SH-SY5Y (cell line): Measurements from ENCODE around the gene CDC42BPB.

Experiments used
- GATA2 ChIP-seq: IDR thresholded peaks from 2 replicates; pipeline ENCODE4 v1.6.1; 2011; ENCODE audit warnings: mild to moderate bottlenecking, low read depth, low read length
- GATA3 ChIP-seq: IDR thresholded peaks from 2 replicates; pipeline ENCODE4 v1.6.1; 2011; ENCODE audit warnings: low read depth, mild to moderate bottlenecking, low read length, moderate library complexity

The CDC42BPB gene

GRCh38 chr14:103052407-103052806, 4.9 kb downstream of the CDC42BPB start:
- no peak for TF ChIP-seq GATA2
- TF ChIP-seq GATA3: no peak

DNA sequence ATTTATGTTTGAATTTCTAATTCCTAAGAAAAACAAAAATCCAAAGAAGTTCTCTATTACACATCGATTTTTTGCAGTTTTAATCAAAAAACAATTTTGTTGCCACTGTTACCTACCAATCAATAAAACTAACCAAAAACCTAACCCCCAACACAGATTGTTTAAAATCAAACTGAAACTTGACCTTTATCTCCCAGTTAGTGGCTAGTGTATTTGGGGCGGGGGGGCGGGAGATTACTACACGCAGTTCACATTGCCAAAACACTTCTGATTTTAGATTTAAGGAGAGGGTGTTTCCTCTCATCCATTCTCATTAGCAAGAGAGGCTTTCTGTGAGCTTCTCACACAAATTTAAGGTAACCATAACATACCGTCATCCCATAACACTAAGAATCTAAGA, 6.4 kb downstream of the CDC42BPB start:
- no peak for TF ChIP-seq GATA3
- TF ChIP-seq GATA2: no peak

DNA sequence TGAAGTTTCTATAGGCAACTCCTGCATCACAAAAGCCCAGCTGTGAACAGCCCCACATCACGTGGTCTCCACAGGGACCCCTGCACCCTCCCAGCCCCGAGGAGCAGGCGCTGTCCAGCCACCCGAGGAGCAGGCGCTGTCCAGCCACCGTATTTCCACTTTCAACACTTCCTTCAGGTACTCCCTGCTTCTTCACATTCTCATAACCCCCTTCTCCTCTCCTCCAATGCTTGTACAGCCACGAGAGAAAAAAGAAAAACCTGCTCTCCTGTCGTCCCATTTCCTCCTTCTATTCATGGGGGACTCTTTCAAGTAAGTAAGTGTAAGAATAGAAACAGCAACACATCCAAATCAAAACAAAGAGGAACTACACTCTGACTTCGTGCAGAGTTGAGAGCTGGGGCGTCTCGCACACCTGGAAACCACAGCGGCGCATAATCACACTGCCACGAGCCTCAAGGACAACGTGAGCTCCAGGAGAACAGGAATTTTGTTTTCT, 11.9 kb downstream of the CDC42BPB start:
- TF ChIP-seq GATA2: no peak
- TF ChIP-seq GATA3: no peak

- TF ChIP-seq GATA3 (no peak), GATA2 (no peak)
Observed at GRCh38 chr14:103043257-103044015, 13.9 kb downstream of the CDC42BPB start.

- TF ChIP-seq GATA2 (no peak), GATA3 (no peak)
Observed at GRCh38 chr14:103041464-103041863, 15.9 kb downstream of the CDC42BPB start.

DNA sequence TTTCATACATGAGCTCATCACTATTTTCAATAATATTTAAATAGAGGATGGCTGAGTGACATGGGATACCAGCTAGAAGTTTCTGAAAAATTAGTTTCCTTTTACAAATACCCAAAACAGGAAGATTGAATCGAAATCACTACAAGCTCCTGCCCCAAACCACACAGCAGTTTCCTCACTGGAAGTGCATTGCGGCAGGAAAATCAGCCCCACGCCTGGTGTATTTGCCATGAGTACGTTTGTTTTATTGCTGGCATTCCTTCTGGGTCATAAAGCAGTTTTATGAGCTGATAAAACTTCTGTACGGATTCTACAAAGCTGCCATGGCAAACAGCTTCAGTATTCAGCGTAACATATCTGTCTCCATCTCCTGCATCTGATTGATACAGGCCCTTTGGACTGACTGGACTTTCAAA, 23.7 kb downstream of the CDC42BPB start:
- TF ChIP-seq GATA2 (no peak), GATA3 (no peak)

DNA sequence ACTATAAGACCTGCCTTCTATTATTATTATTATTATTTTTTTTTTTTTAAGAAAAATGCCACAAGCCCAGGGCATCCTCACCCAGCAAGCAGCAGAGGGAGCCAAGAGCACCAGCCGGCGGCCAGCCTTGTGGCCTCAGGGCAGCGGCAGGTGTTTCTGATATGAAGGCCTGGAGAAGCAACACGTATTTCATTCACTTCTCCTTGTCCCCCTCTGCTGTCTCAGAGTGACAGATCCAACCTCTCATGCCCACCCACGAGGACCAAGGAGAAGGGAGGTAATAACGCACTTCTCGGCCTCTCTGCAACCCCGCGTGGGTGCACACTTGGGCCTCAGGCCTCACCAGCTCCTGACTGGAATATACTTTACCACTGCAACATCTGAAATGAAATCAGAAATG, 25.4 kb downstream of the CDC42BPB start:
- TF ChIP-seq GATA3 (no peak), GATA2 (no peak)

DNA sequence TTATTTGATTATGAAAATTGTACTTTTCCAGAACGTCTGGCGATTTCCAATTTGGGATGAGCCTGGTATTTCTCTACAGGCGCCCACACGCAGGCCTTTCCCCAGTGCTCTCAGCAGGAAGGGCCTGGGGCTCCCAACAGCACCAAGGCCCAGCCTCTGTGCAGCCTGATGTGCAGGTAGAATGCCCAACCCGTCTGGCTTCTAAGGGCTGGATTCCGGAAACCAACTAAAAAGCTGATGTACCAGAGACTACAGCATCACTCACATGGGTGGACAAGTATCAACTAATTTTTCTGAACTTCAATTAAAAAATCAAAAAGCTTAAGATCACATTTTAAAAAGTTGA, 25.8 kb downstream of the CDC42BPB start:
- TF ChIP-seq GATA3: no peak
- TF ChIP-seq GATA2: no peak

- TF ChIP-seq GATA2: no peak
- no peak for TF ChIP-seq GATA3
Observed at GRCh38 chr14:103030741-103031565, 26.4 kb downstream of the CDC42BPB start.

DNA sequence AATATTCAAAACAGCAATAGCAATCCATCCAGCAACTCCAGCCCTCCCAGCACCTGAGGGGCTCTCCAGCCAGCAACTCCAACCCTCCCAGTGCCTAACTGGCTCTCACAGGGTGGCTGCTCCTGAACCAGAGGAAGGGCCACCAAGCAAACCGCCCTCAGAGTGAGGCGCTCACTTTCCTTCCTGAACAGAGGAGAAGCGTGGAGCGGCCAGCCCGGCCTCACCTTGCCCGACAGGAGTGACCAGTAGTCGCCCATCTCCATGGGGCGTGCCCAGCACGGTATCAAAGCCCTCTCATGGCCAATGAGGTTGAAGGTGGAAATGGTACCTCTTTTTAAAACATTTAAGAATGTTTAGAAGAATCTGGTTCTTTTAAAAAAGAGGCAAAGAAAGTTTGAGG, 27.4 kb downstream of the CDC42BPB start:
- TF ChIP-seq GATA2: no peak

DNA sequence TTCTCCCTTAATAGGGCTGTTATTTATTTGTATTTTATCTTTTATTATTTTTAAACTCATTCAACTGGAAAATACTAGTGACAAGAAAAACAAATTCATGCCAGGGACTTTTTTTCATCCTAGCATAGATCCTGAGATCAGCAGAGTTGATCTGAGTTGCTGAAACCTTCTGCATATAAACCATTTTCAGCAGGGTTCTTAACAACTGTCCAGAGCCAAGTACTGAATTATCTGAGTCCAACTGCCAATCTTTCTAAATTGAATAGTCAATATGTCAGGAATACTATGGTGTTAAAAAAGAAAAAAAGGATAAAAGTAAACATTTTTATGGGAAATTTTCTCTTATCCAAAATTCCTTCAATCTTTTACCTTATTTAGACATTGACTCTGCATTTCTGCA, 28.6 kb downstream of the CDC42BPB start:
- no peak for TF ChIP-seq GATA3
- TF ChIP-seq GATA2: no peak

DNA sequence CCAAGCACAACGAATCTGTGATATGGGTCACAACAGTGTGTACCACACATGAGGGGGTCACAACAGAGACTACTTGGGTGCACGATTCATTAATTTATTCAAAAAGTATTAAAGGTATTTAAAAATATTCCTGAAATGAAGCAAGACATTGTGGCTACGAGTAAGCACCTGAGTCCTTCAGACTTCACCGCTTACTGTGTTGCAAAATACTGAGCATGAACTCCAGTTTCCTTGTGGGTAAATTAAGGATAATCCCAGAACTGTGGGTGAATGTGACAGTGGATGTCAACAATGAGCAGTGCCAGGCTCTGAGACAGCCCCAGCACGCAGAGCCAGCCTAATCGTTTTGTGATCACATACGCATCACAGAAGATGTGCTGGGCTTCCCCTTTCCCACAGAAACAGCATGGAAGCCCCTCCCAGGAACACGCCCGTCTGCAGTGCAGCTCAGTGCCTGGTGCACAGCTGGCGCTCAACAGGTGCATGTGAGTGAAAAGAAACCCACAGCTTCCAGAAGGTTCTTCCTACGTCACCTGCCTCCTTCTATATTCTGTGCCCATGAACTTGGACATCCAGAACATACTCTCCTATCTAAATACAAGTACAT, 29.1 kb downstream of the CDC42BPB start:
- TF ChIP-seq GATA3: no peak
- no peak for TF ChIP-seq GATA2

- TF ChIP-seq GATA2: no peak
- no peak for TF ChIP-seq GATA3
Observed at GRCh38 chr14:103027451-103027850, 29.9 kb downstream of the CDC42BPB start.

DNA sequence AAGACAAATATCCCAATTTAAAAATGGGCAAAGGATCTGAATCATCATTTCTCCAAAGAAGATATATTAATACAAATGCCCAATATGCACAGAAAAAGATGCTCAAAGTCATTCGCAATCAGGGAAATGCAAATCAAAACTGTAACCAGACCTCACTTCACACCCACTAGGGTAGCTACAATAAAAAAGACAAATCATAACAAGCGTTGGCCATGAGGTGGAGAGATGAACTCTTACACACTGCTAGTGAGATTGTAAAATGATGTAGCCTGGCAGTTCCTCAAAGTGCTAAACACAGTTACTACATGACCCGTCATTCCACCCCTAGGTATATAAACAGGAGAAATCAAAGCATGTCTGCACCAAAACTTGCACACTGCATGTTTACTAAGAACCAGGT, 30.4 kb downstream of the CDC42BPB start:
- TF ChIP-seq GATA2: no peak
